Measurements from ENCODE around the gene SULT2B1. TPM values are rescaled to one million over a fixed set of nuclear protein-coding genes. Genes with fewer than 3 reads are reported as not detected.
"Not testable (repeated sequence)": the region's sequence is repeated elsewhere in the genome, so short reads cannot be mapped to it uniquely, and the experiment has no call there.

Gene SULT2B1
- total and polyA plus RNA-seq, 4 donors = 0.39 to 0.90 (median 0.48) TPM; not detected in 1

DNA sequence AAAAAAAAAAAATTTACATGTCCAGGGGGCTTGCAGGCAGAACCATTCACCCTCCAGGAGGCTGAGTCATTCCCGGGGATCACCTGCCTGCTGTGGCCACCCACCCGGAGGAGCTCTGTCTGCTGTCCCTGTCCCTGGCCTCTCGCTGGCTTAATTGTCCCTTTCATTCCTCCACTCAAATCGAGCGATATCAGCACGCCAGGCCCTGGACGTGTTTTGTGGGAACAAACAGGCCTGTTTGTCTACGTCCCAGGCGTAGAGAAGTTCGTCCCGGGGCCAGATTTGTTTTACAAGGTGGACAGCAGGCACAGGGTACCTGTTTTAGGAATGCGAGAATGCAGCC lies 21.2 kb downstream of the SULT2B1 start:
- 36% methylated on average over 12 of the region's 12 CpGs for WGBS (ENCODE audit: insufficient coverage)
- H3K4me3 ChIP-seq (ENCODE audit: low read depth, low read length) = no peak overlapping the region
- peaks cover 7% of the 10 kb centered on the region for H3K4me1 ChIP-seq (ENCODE audit: control insufficient read depth, insufficient read depth, low read length)
- no peaks in the 10 kb centered on the region for H3K9me3 ChIP-seq (ENCODE audit: control insufficient read depth, insufficient read depth, low read length)
- no peaks in the 10 kb centered on the region for H3K27me3 ChIP-seq (ENCODE audit: control insufficient read depth, insufficient read depth, low read length)
- no peak for DNase-seq (ENCODE audit: low read depth in 4 of 6, low spot score in 6 of 6)
- no peak overlapping the region for H3K27ac ChIP-seq (ENCODE audit: low read depth, low read length)
- no peaks in the 10 kb centered on the region for H3K36me3 ChIP-seq (ENCODE audit: control insufficient read depth, insufficient read depth, low read length)

DNA sequence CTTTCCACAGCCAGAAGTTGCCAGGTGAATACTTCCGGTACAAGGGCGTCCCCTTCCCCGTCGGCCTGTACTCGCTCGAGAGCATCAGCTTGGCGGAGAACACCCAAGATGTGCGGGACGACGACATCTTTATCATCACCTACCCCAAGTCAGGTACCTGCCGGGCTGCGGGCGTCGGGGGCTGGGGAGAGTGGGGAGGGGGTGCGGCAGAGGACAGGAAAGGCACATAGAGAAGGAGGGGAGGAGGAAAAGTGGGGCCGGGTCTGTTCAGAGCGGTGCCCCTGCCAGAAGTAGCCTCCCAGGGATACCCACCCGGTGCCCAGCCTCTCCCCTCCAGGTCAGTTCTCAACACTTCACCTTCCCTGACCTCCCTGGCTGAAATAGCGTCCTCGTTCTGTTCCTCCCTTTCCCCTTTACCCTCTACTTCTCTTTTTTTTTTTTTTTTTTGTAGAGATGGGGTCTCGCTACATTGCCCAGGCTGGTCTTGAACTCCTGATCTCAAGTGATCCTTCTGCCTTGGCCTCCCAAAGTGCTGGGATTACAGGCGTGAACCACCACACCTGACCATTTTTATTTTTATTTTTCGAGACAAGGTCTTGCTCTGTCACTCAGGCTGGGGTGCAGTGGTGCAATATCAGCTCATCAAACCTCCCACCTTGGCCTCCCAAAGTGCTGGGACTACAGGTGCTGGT lies 24.1 kb downstream of the SULT2B1 start:
- H3K27ac ChIP-seq (ENCODE audit: low read depth, low read length) = no peak overlapping the region
- no peak for DNase-seq (ENCODE audit: low read depth in 4 of 6, low spot score in 6 of 6)
- H3K36me3 ChIP-seq (ENCODE audit: control insufficient read depth, insufficient read depth, low read length) = no peaks in the 10 kb centered on the region
- H3K9me3 ChIP-seq (ENCODE audit: control insufficient read depth, insufficient read depth, low read length) = no peaks in the 10 kb centered on the region
- H3K4me3 ChIP-seq (ENCODE audit: low read depth, low read length) = no peak overlapping the region
- 93% methylated on average over 5 of the region's 23 CpGs for WGBS (ENCODE audit: insufficient coverage)
- H3K4me1 ChIP-seq (ENCODE audit: control insufficient read depth, insufficient read depth, low read length) = no peaks in the 10 kb centered on the region
- H3K27me3 ChIP-seq (ENCODE audit: control insufficient read depth, insufficient read depth, low read length) = no peaks in the 10 kb centered on the region

DNA sequence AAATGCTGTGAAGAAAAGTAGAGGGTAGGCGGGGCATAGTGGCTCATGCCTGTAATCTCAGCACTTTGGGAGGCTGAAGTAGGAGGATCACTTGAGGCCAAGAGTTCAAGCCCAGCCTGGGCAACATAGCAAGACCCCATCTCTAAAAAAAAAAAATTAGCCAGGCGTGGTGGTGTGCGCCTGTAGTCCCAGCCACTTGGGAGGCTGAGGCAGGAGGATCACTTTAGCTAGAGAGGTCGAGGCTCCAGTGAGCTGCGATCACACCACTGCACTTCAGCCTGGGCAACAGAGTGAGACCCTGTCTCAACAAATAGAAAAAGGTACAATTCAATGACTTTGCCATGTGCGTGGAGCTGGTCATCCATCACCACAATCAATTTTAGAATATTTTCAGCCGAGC lies 25.9 kb downstream of the SULT2B1 start:
- WGBS (ENCODE audit: insufficient coverage) = 95% methylated on average over 3 of the region's 7 CpGs
- not testable (repeated sequence) for H3K4me1 ChIP-seq (ENCODE audit: control insufficient read depth, insufficient read depth, low read length); H3K9me3 ChIP-seq (ENCODE audit: control insufficient read depth, insufficient read depth, low read length); H3K36me3 ChIP-seq (ENCODE audit: control insufficient read depth, insufficient read depth, low read length); H3K4me3 ChIP-seq (ENCODE audit: low read depth, low read length); H3K27ac ChIP-seq (ENCODE audit: low read depth, low read length); H3K27me3 ChIP-seq (ENCODE audit: control insufficient read depth, insufficient read depth, low read length); DNase-seq (ENCODE audit: low read depth in 4 of 6, low spot score in 6 of 6)

DNA sequence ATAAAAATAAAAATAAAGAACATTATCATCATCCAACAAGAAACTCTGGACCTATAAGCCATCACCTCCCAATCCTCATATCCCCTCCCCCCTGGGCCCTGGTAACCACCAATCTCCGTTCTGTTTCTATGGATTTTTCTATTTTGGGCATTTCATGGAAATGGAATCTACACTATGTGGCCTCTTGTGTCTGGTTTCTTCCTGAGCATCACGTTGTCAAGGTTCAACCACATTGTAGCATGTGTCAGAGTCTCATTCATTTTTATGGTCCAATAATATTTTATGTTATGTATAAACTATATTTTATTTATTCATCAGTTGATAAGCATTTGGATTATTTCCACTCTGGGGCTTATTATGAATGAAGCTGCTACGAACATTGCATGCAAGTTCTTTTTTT lies 26.9 kb downstream of the SULT2B1 start:
- Histone ChIP-seq H3K9me3 (ENCODE audit: control insufficient read depth, insufficient read depth, low read length) (no peaks in the 10 kb centered on the region), H3K27ac (ENCODE audit: low read depth, low read length) (no peak overlapping the region), H3K4me1 (ENCODE audit: control insufficient read depth, insufficient read depth, low read length) (no peaks in the 10 kb centered on the region), H3K4me3 (ENCODE audit: low read depth, low read length) (no peak overlapping the region), H3K27me3 (ENCODE audit: control insufficient read depth, insufficient read depth, low read length) (no peaks in the 10 kb centered on the region), H3K36me3 (ENCODE audit: control insufficient read depth, insufficient read depth, low read length) (no peaks in the 10 kb centered on the region)
- DNase-seq (ENCODE audit: low read depth in 4 of 6, low spot score in 6 of 6) = no peak
- no CpG with 5 or more reads among the region's 3 CpGs for WGBS (ENCODE audit: insufficient coverage)

DNA sequence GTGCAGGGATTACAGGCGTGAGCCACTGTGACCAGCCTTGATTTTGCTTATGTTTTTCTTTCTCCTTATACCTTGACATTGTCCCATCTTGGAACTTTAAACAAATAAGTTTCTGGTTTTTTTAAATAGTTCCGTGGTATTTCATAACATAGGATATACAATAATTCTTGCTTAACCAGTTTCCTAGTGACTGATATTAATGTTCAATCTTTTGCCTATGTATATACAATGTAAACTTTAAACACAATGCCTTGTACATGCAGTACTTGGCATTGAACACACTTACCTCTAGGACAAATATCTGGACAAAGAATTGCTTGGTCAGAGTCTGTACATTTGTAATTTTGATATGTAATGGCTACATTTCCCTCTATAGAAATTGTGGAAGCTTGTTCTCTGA lies 30.2 kb downstream of the SULT2B1 start:
- H3K4me3 ChIP-seq (ENCODE audit: low read depth, low read length) = no peak overlapping the region
- H3K27ac ChIP-seq (ENCODE audit: low read depth, low read length) = no peak overlapping the region
- WGBS (ENCODE audit: insufficient coverage) = no CpG with 5 or more reads among the region's 2 CpGs
- peaks cover 4% of the 10 kb centered on the region for H3K4me1 ChIP-seq (ENCODE audit: control insufficient read depth, insufficient read depth, low read length)
- H3K9me3 ChIP-seq (ENCODE audit: control insufficient read depth, insufficient read depth, low read length) = no peaks in the 10 kb centered on the region
- DNase-seq (ENCODE audit: low read depth in 4 of 6, low spot score in 6 of 6) = no peak
- no peaks in the 10 kb centered on the region for H3K36me3 ChIP-seq (ENCODE audit: control insufficient read depth, insufficient read depth, low read length)
- H3K27me3 ChIP-seq (ENCODE audit: control insufficient read depth, insufficient read depth, low read length) = no peaks in the 10 kb centered on the region

DNA sequence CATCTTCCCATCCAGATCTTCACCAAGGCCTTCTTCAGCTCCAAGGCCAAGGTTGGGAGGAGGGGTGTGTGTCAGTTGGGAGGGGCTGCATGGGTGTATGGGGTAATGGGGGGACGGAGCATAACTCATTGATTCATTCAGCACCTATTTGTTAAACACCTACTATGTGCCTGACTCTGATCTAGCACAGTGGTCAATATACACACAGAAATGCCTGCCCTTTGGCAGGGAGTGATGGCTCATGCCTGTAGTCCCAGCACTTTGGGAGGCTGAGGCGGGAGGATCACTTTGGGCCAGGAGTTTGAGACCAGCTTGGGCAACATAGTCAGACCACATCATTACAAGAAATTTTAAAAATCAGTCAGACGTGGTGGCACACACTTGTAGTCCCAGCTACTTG lies 35.4 kb downstream of the SULT2B1 start:
- WGBS (ENCODE audit: insufficient coverage) = 83% methylated on average over 1 of the region's 3 CpGs
- Histone ChIP-seq H3K27ac (ENCODE audit: low read depth, low read length) (no peak overlapping the region), H3K27me3 (ENCODE audit: control insufficient read depth, insufficient read depth, low read length) (peaks cover 5% of the 10 kb centered on the region), H3K4me1 (ENCODE audit: control insufficient read depth, insufficient read depth, low read length) (peaks cover 16% of the 10 kb centered on the region), H3K4me3 (ENCODE audit: low read depth, low read length) (no peak overlapping the region), H3K9me3 (ENCODE audit: control insufficient read depth, insufficient read depth, low read length) (no peaks in the 10 kb centered on the region), H3K36me3 (ENCODE audit: control insufficient read depth, insufficient read depth, low read length) (no peaks in the 10 kb centered on the region)
- no peak for DNase-seq (ENCODE audit: low read depth in 4 of 6, low spot score in 6 of 6)

DNA sequence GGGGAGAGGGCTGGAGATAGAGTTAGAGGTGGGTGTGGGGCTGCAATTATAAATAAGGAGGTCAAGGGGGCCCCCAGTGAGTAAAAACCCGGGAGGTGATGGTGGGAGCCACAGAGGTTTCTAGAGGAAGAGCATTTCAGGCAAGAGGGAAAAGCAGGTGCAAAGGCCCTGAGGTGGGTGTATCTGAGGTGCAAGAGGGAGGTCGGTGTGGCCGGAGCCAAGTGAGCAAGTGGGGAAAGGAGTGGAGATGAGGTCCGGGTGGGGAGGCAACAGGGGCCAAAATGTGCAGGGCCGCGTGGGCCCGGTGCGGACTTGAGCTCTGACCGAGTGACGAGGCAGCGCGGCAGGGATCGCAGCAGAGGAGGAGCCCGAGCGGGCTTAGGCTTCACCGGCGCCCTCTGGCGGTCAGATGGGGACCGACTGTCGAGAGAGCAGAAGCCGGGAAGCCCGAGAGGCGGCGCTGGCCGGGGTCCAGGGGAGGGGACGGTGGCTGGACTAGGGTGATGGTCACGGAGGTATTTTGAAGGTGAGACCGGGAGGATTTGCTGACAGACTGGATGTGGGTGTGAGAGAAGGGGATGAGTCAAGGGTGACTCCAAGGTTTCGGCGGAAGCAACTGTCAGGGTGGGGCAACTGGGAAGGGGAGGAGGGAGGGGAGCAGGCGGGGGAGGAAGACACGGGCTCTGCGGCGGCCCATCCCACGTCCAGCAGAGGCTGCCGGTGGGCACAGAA lies 36.9 kb downstream of the SULT2B1 start:
- 4% methylated on average over 35 of the region's 36 CpGs for WGBS (ENCODE audit: insufficient coverage)
- no peaks in the 10 kb centered on the region for H3K36me3 ChIP-seq (ENCODE audit: control insufficient read depth, insufficient read depth, low read length)
- H3K27ac ChIP-seq (ENCODE audit: low read depth, low read length) = no peak overlapping the region
- H3K4me3 ChIP-seq (ENCODE audit: low read depth, low read length) = peak overlapping the region; percentile 22
- H3K9me3 ChIP-seq (ENCODE audit: control insufficient read depth, insufficient read depth, low read length) = no peaks in the 10 kb centered on the region
- peak in 5 of 6 donors; percentile 26 to 89 (median 64) for DNase-seq (ENCODE audit: low read depth in 4 of 6, low spot score in 6 of 6)
- H3K27me3 ChIP-seq (ENCODE audit: control insufficient read depth, insufficient read depth, low read length) = peaks cover 5% of the 10 kb centered on the region
- H3K4me1 ChIP-seq (ENCODE audit: control insufficient read depth, insufficient read depth, low read length) = peaks cover 16% of the 10 kb centered on the region

DNA sequence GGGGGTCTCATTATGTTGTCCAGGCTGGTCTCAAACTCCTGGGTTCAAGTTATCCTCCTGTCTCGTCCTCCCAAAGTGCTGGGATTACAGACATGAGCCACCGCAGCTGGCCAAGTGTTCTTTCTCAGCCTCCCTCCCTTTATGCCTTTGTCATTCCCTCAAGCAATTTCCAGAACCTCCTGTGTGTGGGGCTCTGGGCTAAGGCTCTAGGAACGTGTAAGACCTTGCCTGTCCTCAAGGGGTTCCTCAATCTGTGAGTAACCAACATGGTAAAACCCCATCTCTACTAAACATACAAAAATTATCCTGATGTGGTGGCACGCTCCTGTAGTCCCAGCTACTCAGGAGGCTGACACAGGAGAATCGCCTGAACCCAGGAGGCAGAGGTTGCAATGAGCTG lies 39.0 kb downstream of the SULT2B1 start:
- Histone ChIP-seq H3K27me3 (ENCODE audit: control insufficient read depth, insufficient read depth, low read length) (peaks cover 5% of the 10 kb centered on the region), H3K4me1 (ENCODE audit: control insufficient read depth, insufficient read depth, low read length) (peaks cover 12% of the 10 kb centered on the region), H3K4me3 (ENCODE audit: low read depth, low read length) (no peak overlapping the region), H3K27ac (ENCODE audit: low read depth, low read length) (no peak overlapping the region), H3K36me3 (ENCODE audit: control insufficient read depth, insufficient read depth, low read length) (no peaks in the 10 kb centered on the region), H3K9me3 (ENCODE audit: control insufficient read depth, insufficient read depth, low read length) (no peaks in the 10 kb centered on the region)
- no peak for DNase-seq (ENCODE audit: low read depth in 4 of 6, low spot score in 6 of 6)
- WGBS (ENCODE audit: insufficient coverage) = 80% methylated on average over 3 of the region's 5 CpGs

DNA sequence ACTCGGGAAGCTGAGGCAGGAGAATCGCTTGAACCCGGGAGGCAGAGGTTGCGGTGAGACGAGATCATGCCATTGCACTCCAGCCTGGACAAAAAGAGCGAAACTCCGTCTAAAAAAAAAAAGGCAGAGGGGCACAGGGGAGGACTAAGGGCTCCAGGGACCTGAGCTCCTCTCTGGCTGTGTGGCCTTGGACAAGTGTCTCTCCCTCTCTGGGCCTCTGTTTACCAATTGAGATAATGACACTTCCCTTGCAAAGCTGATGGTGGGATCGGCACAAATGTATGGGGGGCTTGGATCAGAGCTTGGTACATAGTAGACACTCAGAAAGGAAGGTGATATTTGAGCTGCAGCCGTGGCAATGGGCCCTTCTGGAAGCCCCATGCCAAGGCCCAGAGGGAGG lies 43.2 kb downstream of the SULT2B1 start:
- H3K36me3 ChIP-seq (ENCODE audit: control insufficient read depth, insufficient read depth, low read length) = no peaks in the 10 kb centered on the region
- H3K27me3 ChIP-seq (ENCODE audit: control insufficient read depth, insufficient read depth, low read length) = no peaks in the 10 kb centered on the region
- H3K27ac ChIP-seq (ENCODE audit: low read depth, low read length) = no peak overlapping the region
- H3K4me1 ChIP-seq (ENCODE audit: control insufficient read depth, insufficient read depth, low read length) = no peaks in the 10 kb centered on the region
- no peak for DNase-seq (ENCODE audit: low read depth in 4 of 6, low spot score in 6 of 6)
- H3K9me3 ChIP-seq (ENCODE audit: control insufficient read depth, insufficient read depth, low read length) = no peaks in the 10 kb centered on the region
- no peak overlapping the region for H3K4me3 ChIP-seq (ENCODE audit: low read depth, low read length)
- WGBS (ENCODE audit: insufficient coverage) = 93% methylated on average over 9 of the region's 9 CpGs

DNA sequence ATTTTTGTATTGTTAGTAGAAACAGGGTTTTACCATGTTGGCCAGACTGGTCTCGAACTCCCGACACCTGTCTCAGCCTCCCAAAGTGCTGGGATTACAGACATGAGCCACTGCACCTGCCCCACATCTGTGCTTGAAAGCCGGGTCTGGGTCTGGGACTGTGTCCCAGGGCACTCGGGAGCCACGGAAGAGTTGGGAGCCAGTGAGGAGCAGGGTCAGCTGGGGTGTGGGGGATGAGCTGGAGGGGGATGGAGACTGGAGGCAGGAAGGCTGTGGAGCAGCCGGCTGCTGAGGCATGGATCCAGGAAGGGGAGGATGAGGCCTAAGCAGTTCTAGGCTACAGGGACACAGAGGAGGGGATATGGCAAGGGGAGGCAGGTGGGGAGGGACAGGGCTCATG lies 43.9 kb downstream of the SULT2B1 start:
- 78% methylated on average over 6 of the region's 6 CpGs for WGBS (ENCODE audit: insufficient coverage)
- Histone ChIP-seq H3K4me1 (ENCODE audit: control insufficient read depth, insufficient read depth, low read length) (no peaks in the 10 kb centered on the region), H3K9me3 (ENCODE audit: control insufficient read depth, insufficient read depth, low read length) (no peaks in the 10 kb centered on the region), H3K27ac (ENCODE audit: low read depth, low read length) (no peak overlapping the region), H3K27me3 (ENCODE audit: control insufficient read depth, insufficient read depth, low read length) (no peaks in the 10 kb centered on the region), H3K36me3 (ENCODE audit: control insufficient read depth, insufficient read depth, low read length) (no peaks in the 10 kb centered on the region), H3K4me3 (ENCODE audit: low read depth, low read length) (no peak overlapping the region)
- DNase-seq (ENCODE audit: low read depth in 4 of 6, low spot score in 6 of 6) = no peak
